Umbilical cord (tissue), 2 donors: ENCODE data around the gene NEK8. TPM values are rescaled to one million over a fixed set of nuclear protein-coding genes. Genes with fewer than 3 reads are reported as not detected.
A peak's percentile ranks its signal among the peaks of the same experiment; 100 is the strongest.
"Not testable (repeated sequence)": the region's sequence is repeated elsewhere in the genome, so short reads cannot be mapped to it uniquely, and the experiment has no call there.

Experiments
- DNase-seq: peaks from one replicate; pipeline ENCODE4 v3.0.0-alpha.2; 2015; ENCODE audit warnings: low spot score
- total RNA-seq: library from RNA; depleted of rRNA; stranded (reverse); fragments of >200 nt; gene quantifications from one replicate; pipeline ENCODE4 v1.2.3, GENCODE V29; 2014; ENCODE audit warnings: low replicate concordance; ENCODE audit not compliant: insufficient read depth

NEK8 gene
- total RNA-seq, 1 donor from 2014 or later = 0.24 TPM

GRCh38 chr17:28763804-28764266, 35.2 kb downstream of the NEK8 start:
- peak; percentile 75 for DNase-seq

- DNase-seq = no peak
Measured at GRCh38 chr17:28765038-28765437, 36.5 kb downstream of the NEK8 start.

GRCh38 chr17:28773736-28774135, 45.1 kb downstream of the NEK8 start:
- DNase-seq = no peak

- DNase-seq = no peak
Measured at GRCh38 chr17:28774206-28774605, 45.6 kb downstream of the NEK8 start.

GRCh38 chr17:28777178-28777577, 48.6 kb downstream of the NEK8 start:
- no peak for DNase-seq

GRCh38 chr17:28779601-28780000, 51.0 kb downstream of the NEK8 start:
- DNase-seq = not testable (repeated sequence)

- DNase-seq = no peak
Measured at GRCh38 chr17:28783161-28783560, 54.6 kb downstream of the NEK8 start.

GRCh38 chr17:28788100-28788499, 59.5 kb downstream of the NEK8 start:
- DNase-seq = no peak

Other genes with a start within 250 kb of the NEK8 start
- not detected for gene FOXN1, start 222.4 kb upstream of the NEK8 start, total RNA-seq
- 26.2 TPM for gene UNC119, start 176.2 kb upstream of the NEK8 start, total RNA-seq
- gene PIGS, start 157.3 kb upstream of the NEK8 start, total RNA-seq = 14.2 TPM
- gene ALDOC, start 151.9 kb upstream of the NEK8 start, total RNA-seq = 26.2 TPM
- 18.8 TPM for gene SPAG5, start 129.8 kb upstream of the NEK8 start, total RNA-seq
- 15.2 TPM for gene RSKR, start 114.6 kb upstream of the NEK8 start, total RNA-seq
- 63.3 TPM for gene BLTP2, start 83.6 kb upstream of the NEK8 start, total RNA-seq
- 44.8 TPM for gene SDF2, start 66.9 kb upstream of the NEK8 start, total RNA-seq
- gene SUPT6H, start 66.6 kb upstream of the NEK8 start, total RNA-seq = 40.4 TPM
- gene PROCA1, start 16.9 kb upstream of the NEK8 start, total RNA-seq = 18.1 TPM
- gene RAB34, start 10.9 kb upstream of the NEK8 start, total RNA-seq = 149 TPM
- 698 TPM for gene RPL23A, start 8.8 kb upstream of the NEK8 start, total RNA-seq
- 5.1 TPM for gene TLCD1, start 2.6 kb upstream of the NEK8 start, total RNA-seq
- gene TRAF4, start 15.2 kb downstream of the NEK8 start, total RNA-seq = 15.2 TPM
- 0.48 TPM for gene FAM222B, start 114.0 kb downstream of the NEK8 start, total RNA-seq
- 8.7 TPM for gene ERAL1, start 126.2 kb downstream of the NEK8 start, total RNA-seq
- 18.8 TPM for gene FLOT2, start 168.9 kb downstream of the NEK8 start, total RNA-seq
- gene DHRS13, start 174.3 kb downstream of the NEK8 start, total RNA-seq = 7.9 TPM
- 28.6 TPM for gene PHF12, start 222.7 kb downstream of the NEK8 start, total RNA-seq